Esophagus muscularis mucosa (tissue), 4 donors: ENCODE results near the gene ZDHHC6.

Experiments used
- CTCF ChIP-seq, 3 experiments: fragments of 200-600 bp in 2 of 3; fragments of 450-650 bp in 1 of 3; sonication (generic) in 2 of 3; IDR thresholded peaks; one replicate each; pipeline ENCODE4 v1.5.1; 2017 to 2019; ENCODE audit warnings: antibody characterized with exemption in 3 of 3, mild to moderate bottlenecking in 2 of 3, moderate library complexity in 1 of 3
- EP300 ChIP-seq: sonication (generic); formaldehyde crosslinking; IDR thresholded peaks from one replicate; pipeline ENCODE4 v1.6.1; 2017; ENCODE audit warnings: antibody characterized with exemption
- POLR2A ChIP-seq: fragments of 450-650 bp; IDR thresholded peaks from one replicate; pipeline ENCODE4 v1.6.1; 2017; ENCODE audit warnings: antibody characterized with exemption, moderate library complexity, mild to moderate bottlenecking, low read depth
- POLR2AphosphoS5 ChIP-seq, 2 donors: sonication (generic); formaldehyde crosslinking; IDR thresholded peaks; one replicate each; pipeline ENCODE4 v1.6.1; 2017; ENCODE audit warnings: antibody characterized with exemption in 2 of 2

DNA sequence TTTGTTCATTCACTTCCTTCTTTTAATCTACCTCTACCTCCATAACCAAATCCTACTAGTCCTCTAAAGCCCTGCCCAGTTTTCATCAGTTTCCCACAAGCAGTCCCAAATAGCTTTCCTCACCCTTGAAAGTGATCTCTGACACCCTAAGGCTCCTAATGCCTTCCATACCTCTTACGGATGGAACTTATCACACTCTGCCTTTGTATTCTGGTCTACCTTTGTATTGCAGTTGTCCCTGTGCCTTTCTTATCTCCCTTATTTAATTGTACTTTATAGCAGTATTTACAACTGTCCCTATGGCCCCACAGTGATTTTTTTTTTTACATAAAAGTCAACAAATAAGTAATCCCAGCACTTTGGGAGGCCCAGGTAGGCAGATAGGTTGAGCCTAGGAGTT lies 39.0 kb downstream of the ZDHHC6 start:
- TF ChIP-seq CTCF (IDR thresholded peaks at IDR 0.05) (no peak), EP300 (no peak), POLR2A (no peak), POLR2AphosphoS5 (IDR thresholded peaks at IDR 0.05) (no peak)
